GM12878 (cell line): ENCODE results near the gene SLC7A10. TPM values are rescaled to one million over a fixed set of nuclear protein-coding genes. Genes with fewer than 3 reads are reported as not detected.

Source experiments
- ATAC-seq: fragments of 200-7000 bp; cut with Tn5 transposase; 3 replicates; pipeline ENCODE4 v1.9.1; 2020; ENCODE audit warnings: mild to moderate bottlenecking, moderate library complexity
- BruUV-seq: library from RNA; stranded (reverse); fragments of 400-500 nt; replicated peaks from 2 replicates; lab custom pipeline; 2021; lab: Mats Ljungman, UMichigan
- CTCF ChIA-PET: fragments of 300-600 bp; sonication (Branson Sonifier 250); formaldehyde crosslinking; extraction: SDS; loops from one replicate; lab custom pipeline; 2021; ENCODE audit warnings: inconsistent platforms; lab: Yijun Ruan, JAX
- POLR2A ChIA-PET: fragments of 350-600 bp; formaldehyde crosslinking; extraction: SDS; loops from one replicate; lab custom pipeline; 2021; ENCODE audit warnings: inconsistent platforms; lab: Charles Lee
- RAD21 ChIA-PET: fragments of 300-600 bp; sonication (Branson Sonifier 250); formaldehyde crosslinking; loops from one replicate; lab custom pipeline; 2023; ENCODE audit warnings: antibody characterized with exemption; ENCODE audit not compliant: unreplicated experiment; lab: Charles Lee
- SMC1A ChIA-PET: fragments of 300-600 bp; sonication (Branson Sonifier 250); formaldehyde crosslinking; loops from one replicate; lab custom pipeline; 2023; ENCODE audit not compliant: unreplicated experiment, uncharacterized antibody; lab: Charles Lee
- DNase-seq: peaks from one replicate; pipeline ENCODE4 v3.0.0-alpha.2; 2011; ENCODE audit warnings: low read depth, low spot score
- FAIRE-seq: peaks from 3 replicates; lab custom pipeline; 2011; peaks lifted over from hg19 to GRCh38; lab: Jason Lieb, UNC
- H2AFZ ChIP-seq: 2 replicates; pipeline ENCODE4 v1.6.0; 2011; ENCODE audit warnings: low read depth, low read length, control low read depth; ENCODE audit not compliant: control insufficient read depth
- H3K27ac ChIP-seq: 2 replicates; pipeline ENCODE4 v1.5.1; 2011; ENCODE audit warnings: control low read depth; ENCODE audit not compliant: control insufficient read depth, insufficient read depth
- H3K27me3 ChIP-seq, 2 experiments: replicated peaks in 1 of 2; 2 replicates each; pipeline versions ENCODE4 v1.6.0 to v1.6.1; 2011; ENCODE audit warnings: low read length in 1 of 2; ENCODE audit not compliant: control insufficient read depth in 2 of 2, insufficient read depth in 2 of 2
- H3K36me3 ChIP-seq, 2 experiments: 2 replicates each; pipeline ENCODE4 v1.5.1; 2011; ENCODE audit warnings: low read length in 1 of 2; ENCODE audit not compliant: control insufficient read depth in 2 of 2, insufficient read depth in 2 of 2
- H3K4me1 ChIP-seq: 2 replicates; pipeline ENCODE4 v1.6.1; 2011; ENCODE audit warnings: mild to moderate bottlenecking, low read length, moderate library complexity, mixed read lengths; ENCODE audit not compliant: control insufficient read depth, insufficient read depth
- H3K4me2 ChIP-seq: 2 replicates; pipeline ENCODE4 v1.6.0; 2011; ENCODE audit warnings: control low read depth; ENCODE audit not compliant: control insufficient read depth, insufficient read depth
- H3K4me3 ChIP-seq: fragments of 200-600 bp; sonication (generic); 2 replicates; pipeline ENCODE4 v1.5.1; 2016
- H3K79me2 ChIP-seq: 2 replicates; pipeline ENCODE4 v1.6.0; 2011; ENCODE audit warnings: low read length; ENCODE audit not compliant: control insufficient read depth, insufficient read depth
- H3K9ac ChIP-seq: 2 replicates; pipeline ENCODE4 v1.8.0; 2011; ENCODE audit warnings: low read length, control low read depth, mixed read lengths; ENCODE audit not compliant: control insufficient read depth, insufficient read depth
- H3K9me3 ChIP-seq: replicated peaks from 3 replicates; pipeline ENCODE4 v1.5.1; 2011; ENCODE audit warnings: mild to moderate bottlenecking, low read length; ENCODE audit not compliant: control insufficient read depth, insufficient read depth
- H4K20me1 ChIP-seq: 2 replicates; pipeline ENCODE4 v1.6.0; 2011; ENCODE audit not compliant: control insufficient read depth, insufficient read depth
- ATF2 ChIP-seq: IDR thresholded peaks from 2 replicates; pipeline ENCODE4 v1.6.1; 2012; ENCODE audit warnings: low read length, inconsistent platforms
- ATF7 ChIP-seq: fragments of 450-650 bp; IDR thresholded peaks from 2 replicates; pipeline ENCODE4 v1.6.1; 2016; ENCODE audit warnings: low read depth, mild to moderate bottlenecking
- BMI1 ChIP-seq: fragments of 450-650 bp; IDR thresholded peaks from 2 replicates; pipeline ENCODE4 v1.6.1; 2016; ENCODE audit warnings: mild to moderate bottlenecking, moderate library complexity, borderline replicate concordance
- BRCA1 ChIP-seq: IDR thresholded peaks from 2 replicates; pipeline ENCODE4 v1.6.1; 2011; ENCODE audit warnings: low read depth, low read length, improper control_type of control experiment
- CHD4 ChIP-seq: fragments of 200-600 bp; sonication (generic); IDR thresholded peaks from 2 replicates; pipeline ENCODE4 v1.6.1; 2016; ENCODE audit warnings: mild to moderate bottlenecking
- EED ChIP-seq: sonication (generic); IDR thresholded peaks from 2 replicates; pipeline ENCODE4 v1.6.1; 2016; ENCODE audit warnings: antibody characterized with exemption, low read depth
- EGR1 ChIP-seq, 2 experiments: IDR thresholded peaks; 1 replicate in 1 of 2; 2 replicates in 1 of 2; pipeline ENCODE4 v1.6.1; 2011 to 2012; ENCODE audit warnings: low read depth in 2 of 2, low read length in 2 of 2, borderline replicate concordance in 1 of 2, mild to moderate bottlenecking in 1 of 2, moderate library complexity in 1 of 2
- FOXK2 ChIP-seq: fragments of 450-650 bp; IDR thresholded peaks from 2 replicates; pipeline ENCODE4 v1.6.1; 2017; ENCODE audit warnings: mild to moderate bottlenecking, moderate library complexity
- NFIC ChIP-seq: IDR thresholded peaks from 2 replicates; pipeline ENCODE4 v1.6.1; 2012; ENCODE audit warnings: low read depth, mild to moderate bottlenecking, inconsistent platforms, low read length, moderate library complexity
- PAX5 ChIP-seq: IDR thresholded peaks from 2 replicates; pipeline ENCODE4 v1.6.1; 2011; ENCODE audit warnings: low read depth, low read length, borderline replicate concordance
- RAD51 ChIP-seq: fragments of 450-650 bp; IDR thresholded peaks from 2 replicates; pipeline ENCODE4 v1.6.1; 2016; ENCODE audit warnings: moderate library complexity, mild to moderate bottlenecking, inconsistent platforms
- RELB ChIP-seq: fragments of 450-650 bp; IDR thresholded peaks from 2 replicates; pipeline ENCODE4 v1.6.1; 2017; ENCODE audit warnings: low read depth, mild to moderate bottlenecking, moderate library complexity
- SREBF2 ChIP-seq: IDR thresholded peaks from 2 replicates; pipeline ENCODE4 v1.6.1; 2012; ENCODE audit warnings: mild to moderate bottlenecking, low read length
- STAT1 ChIP-seq: fragments of 450-650 bp; conservative IDR thresholded peaks from 2 replicates; pipeline ENCODE4 v1.6.1; 2014; ENCODE audit warnings: antibody characterized with exemption, mild to moderate bottlenecking
- TCF7 ChIP-seq: IDR thresholded peaks from 2 replicates; pipeline ENCODE4 v1.6.1; 2014; ENCODE audit warnings: antibody characterized with exemption, borderline replicate concordance
- USF2 ChIP-seq: IDR thresholded peaks from 2 replicates; pipeline ENCODE4 v1.6.1; 2011; ENCODE audit warnings: low read depth, low read length, improper control_type of control experiment, borderline replicate concordance
- ZNF687 ChIP-seq: fragments of 450-650 bp; IDR thresholded peaks from 2 replicates; pipeline ENCODE4 v1.6.1; 2017; ENCODE audit warnings: mild to moderate bottlenecking, moderate library complexity
- ZZZ3 ChIP-seq: IDR thresholded peaks from 2 replicates; pipeline ENCODE4 v1.6.1; 2011; ENCODE audit warnings: low read depth; ENCODE audit not compliant: control insufficient read depth, insufficient read length
- WGBS: methylation state at CpG from one replicate; pipeline ENCODE4 v1.1.6; 2016; ENCODE audit warnings: low lambda C conversion rate; ENCODE audit not compliant: insufficient replicate concordance, insufficient coverage; ENCODE audit errors: missing lambda C conversion rate; 5-methylcytosine and 5-hydroxymethylcytosine counted together
- in situ Hi-C: fragments of 300-500 bp; cut with MboI; formaldehyde crosslinking; loops from 9 replicates; pipeline ENCODE4 v1.14.3; 2018; ENCODE audit warnings: mixed read lengths
- intact Hi-C: fragments of 100-400 bp; cut with micrococcal nuclease; formaldehyde crosslinking; loops from one replicate; pipeline ENCODE4 v1.14.2; 2022; ENCODE audit not compliant: unreplicated experiment
- polyA plus RNA-seq, 11 experiments: library from polyadenylated mRNA; depleted of rRNA in 4 of 11; unstranded in 6 of 11; stranded (reverse) in 5 of 11; fragments of >200 nt; fragmentation: Nextera tagmentation in 4 of 11; fragmentation: Illumina TruSeq in 1 of 11; extraction: Ambion mirVana in 4 of 11; extraction: Trizol in 1 of 11; gene quantifications; 1 replicate in 1 of 11; 2 replicates in 10 of 11; pipeline versions ENCODE4 v1.2.1 to v1.2.3, GENCODE V29; 2011 to 2016; ENCODE audit warnings: inconsistent platforms in 2 of 11, missing spikeins in 2 of 11, low read depth in 1 of 11
- total RNA-seq, 4 experiments: library from RNA; depleted of rRNA in 3 of 4; stranded (reverse); fragments of >200 nt in 3 of 4; fragmentation: Illumina TruSeq in 1 of 4; extraction: Trizol in 1 of 4; gene quantifications; 2 replicates each; pipeline versions ENCODE4 v1.2.1 to v1.2.3, GENCODE V29; 2013 to 2021

Gene SLC7A10
- total and polyA plus RNA-seq, 10 of the 15 experiments (the other 5 are each of a cell fraction or from before 2014, with no cell fraction given), result not detected

- ChIA-PET SMC1A (interaction anchor here (0.6 kb wide), 1 partner anchor 325 kb away, joined by 3 read pairs; no protein-coding TSS in a partner anchor), RAD21 (interaction anchor here (1.0 kb wide), 1 partner anchor 15 kb away, joined by 3 read pairs; no protein-coding TSS in a partner anchor), CTCF (interaction anchor here (0.6 to 1.0 kb wide), 2 partner anchors 23 to 232 kb away, joined by 3 read pairs; no protein-coding TSS in a partner anchor), POLR2A (no interaction called here)
- Histone ChIP-seq H4K20me1 (no peaks in the 10 kb centered on the region), H3K9ac (no peak overlapping the region), H3K27ac (no peak overlapping the region), H3K79me2 (no peaks in the 10 kb centered on the region), H3K27me3 (no peaks in the 10 kb centered on the region; a peak in 1 of 4 replicates), H3K4me2 (no peak overlapping the region), H3K4me1 (peaks cover 3% of the 10 kb centered on the region), H3K9me3 (no peaks in the 10 kb centered on the region), H3K36me3 (no peaks in the 10 kb centered on the region), H3K4me3 (no peak overlapping the region), H2AFZ (no peak overlapping the region)
- FAIRE-seq, result no peak
- in situ Hi-C loops (no loop called here), intact Hi-C loops (no loop called here)
- TF ChIP-seq BRCA1, result no peak
- no peak for TF ChIP-seq RAD51
- TF ChIP-seq NFIC, result no peak
- no peak for TF ChIP-seq EED
- TF ChIP-seq ZNF687, result no peak
- TF ChIP-seq CHD4, result no peak
- TF ChIP-seq PAX5, result no peak
- no peak for TF ChIP-seq USF2
- no peak for TF ChIP-seq ATF7
- no peak for TF ChIP-seq BMI1
- no peak for TF ChIP-seq SREBF2
- no peak for TF ChIP-seq EGR1 (IDR thresholded peaks at IDR 0.05; ENCODE audit: borderline replicate concordance in 1 of 2, low read depth in 2 of 2, low read length in 2 of 2)
- no peak for TF ChIP-seq ZZZ3
- no peak for TF ChIP-seq TCF7
- no peak for TF ChIP-seq ATF2
- no peak for TF ChIP-seq STAT1
- no peak for TF ChIP-seq FOXK2
- no peak for TF ChIP-seq RELB
- WGBS, result 89% methylated on average over 2 of the region's 2 CpGs
- BruUV-seq, result no TSS peak
- no peak for DNase-seq
- ATAC-seq, result no peak
Measured at GRCh38 chr19:33257828-33258227, 32.2 kb upstream of the SLC7A10 start.
